ENCODE data around the gene STAT4.
A peak's percentile ranks its signal among the peaks of the same experiment; 100 is the strongest.

- TF ChIP-seq POLR2A (IDR thresholded peaks at IDR 0.05; ENCODE audit: low read depth, low read length) (0 out of 2 replicates have a peak, but pooled peaks have one; percentile 49), POLR2AphosphoS5 (IDR thresholded peaks at IDR 0.05; ENCODE audit: low read depth, low read length) (peak; percentile 15; the same call in 1 of the 2 replicates), TAF1 (IDR thresholded peaks at IDR 0.05; ENCODE audit: borderline replicate concordance, low read depth, low read length) (no peak)
Measured at GRCh38 chr2:191001624-191002023, 149.2 kb downstream of the STAT4 start.
